Loucy (cell line): ENCODE measurements around the gene RABGGTA.

Experiments used
- H2AFZ ChIP-seq: fragments of 200-600 bp; sonication (generic); 2 replicates; pipeline ENCODE4 v1.6.0; 2016; ENCODE audit warnings: antibody characterized with exemption, mild to moderate bottlenecking, low read length, moderate library complexity
- H3F3A ChIP-seq: fragments of 200-600 bp; 2 replicates; pipeline ENCODE4 v1.6.0; 2016; ENCODE audit warnings: antibody characterized with exemption, low read depth, mild to moderate bottlenecking
- H3K27me3 ChIP-seq: fragments of 200-600 bp; sonication (generic); 2 replicates; pipeline ENCODE4 v1.6.1; 2014; ENCODE audit warnings: low read length, mild to moderate bottlenecking; ENCODE audit not compliant: insufficient read depth, poor library complexity, severe bottlenecking
- H3K36me3 ChIP-seq: fragments of 200-600 bp; sonication (generic); 2 replicates; pipeline ENCODE4 v1.6.1; 2016; ENCODE audit warnings: low read length; ENCODE audit not compliant: insufficient read depth
- H3K4me1 ChIP-seq: fragments of 200-600 bp; sonication (generic); 2 replicates; pipeline ENCODE4 v1.5.1; 2014; ENCODE audit warnings: low read length, mild to moderate bottlenecking; ENCODE audit not compliant: insufficient read depth, poor library complexity, severe bottlenecking
- H3K4me2 ChIP-seq: fragments of 200-600 bp; sonication (generic); 2 replicates; pipeline ENCODE4 v1.6.0; 2014; ENCODE audit warnings: antibody characterized with exemption, low read length, low read depth, mild to moderate bottlenecking; ENCODE audit not compliant: poor library complexity, severe bottlenecking
- H3K4me3 ChIP-seq: fragments of 200-600 bp; sonication (generic); 2 replicates; pipeline ENCODE4 v1.5.1; 2014; ENCODE audit warnings: low read length, mild to moderate bottlenecking, mixed read lengths; ENCODE audit not compliant: poor library complexity, severe bottlenecking
- H3K79me2 ChIP-seq: fragments of 200-600 bp; sonication (generic); 2 replicates; pipeline ENCODE4 v1.6.1; 2014; ENCODE audit warnings: low read length; ENCODE audit not compliant: insufficient read depth
- H3K9ac ChIP-seq: fragments of 200-600 bp; sonication (generic); 2 replicates; pipeline ENCODE4 v1.6.0; 2014; ENCODE audit warnings: mild to moderate bottlenecking, low read depth, low read length, moderate library complexity; ENCODE audit not compliant: poor library complexity, severe bottlenecking
- H3K9me2 ChIP-seq: fragments of 200-600 bp; sonication (generic); replicated peaks from 2 replicates; pipeline ENCODE4 v1.6.1; 2016; ENCODE audit warnings: low read depth, low read length, mixed read lengths
- H3K9me3 ChIP-seq: fragments of 200-600 bp; sonication (generic); 2 replicates; pipeline ENCODE4 v1.6.1; 2014; ENCODE audit warnings: mild to moderate bottlenecking, antibody characterized with exemption, low read length, low read depth; ENCODE audit not compliant: insufficient read depth
- H4K20me1 ChIP-seq: fragments of 200-600 bp; sonication (generic); 2 replicates; pipeline ENCODE4 v1.6.0; 2014; ENCODE audit warnings: antibody characterized with exemption, low read length, mild to moderate bottlenecking; ENCODE audit not compliant: insufficient read depth, poor library complexity, severe bottlenecking
- CTCF ChIP-seq: fragments of 200-600 bp; sonication (generic); conservative IDR thresholded peaks from 2 replicates; pipeline ENCODE4 v1.5.1; 2014; ENCODE audit warnings: mild to moderate bottlenecking, antibody characterized with exemption, low read length
- EZH2phosphoT487 ChIP-seq: fragments of 200-600 bp; IDR thresholded peaks from 2 replicates; pipeline ENCODE4 v1.6.1; 2018; ENCODE audit warnings: antibody characterized with exemption, mild to moderate bottlenecking, moderate library complexity, borderline replicate concordance

Gene RABGGTA

DNA sequence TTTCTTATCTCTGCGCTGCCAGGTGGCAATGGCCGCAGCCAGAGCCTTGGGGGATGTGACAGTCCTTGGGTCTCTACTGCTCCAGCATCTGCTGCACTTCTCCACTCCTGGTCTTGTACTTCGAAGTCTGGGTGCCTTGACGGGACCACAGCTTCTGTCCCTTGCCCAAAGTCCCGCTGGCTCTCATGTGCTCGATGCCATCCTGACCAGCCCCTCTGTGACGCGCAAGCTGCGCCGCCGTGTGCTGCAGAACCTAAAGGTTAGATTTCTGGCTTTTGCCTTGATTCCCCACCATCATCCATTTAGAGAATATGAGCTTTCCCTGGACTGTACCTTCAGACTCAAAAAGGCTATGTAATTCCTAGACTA lies 32.6 kb upstream of the RABGGTA start:
- no peak overlapping the region for H3K4me3 ChIP-seq
- no peaks in the 10 kb centered on the region for H3K9me3 ChIP-seq
- H4K20me1 ChIP-seq = peaks cover 10% of the 10 kb centered on the region
- H3K36me3 ChIP-seq = peaks cover 48% of the 10 kb centered on the region; the same call in 1 of the 2 replicates
- H2AFZ ChIP-seq = no peak overlapping the region
- H3K9ac ChIP-seq = no peak overlapping the region
- no peaks in the 10 kb centered on the region for H3F3A ChIP-seq
- H3K4me1 ChIP-seq = peaks cover 28% of the 10 kb centered on the region
- peaks cover 24% of the 10 kb centered on the region for H3K79me2 ChIP-seq
- no peak overlapping the region for H3K4me2 ChIP-seq
- no peaks in the 10 kb centered on the region for H3K27me3 ChIP-seq
- H3K9me2 ChIP-seq = no peaks in the 10 kb centered on the region
- no peak for TF ChIP-seq EZH2phosphoT487
- no peak for TF ChIP-seq CTCF

DNA sequence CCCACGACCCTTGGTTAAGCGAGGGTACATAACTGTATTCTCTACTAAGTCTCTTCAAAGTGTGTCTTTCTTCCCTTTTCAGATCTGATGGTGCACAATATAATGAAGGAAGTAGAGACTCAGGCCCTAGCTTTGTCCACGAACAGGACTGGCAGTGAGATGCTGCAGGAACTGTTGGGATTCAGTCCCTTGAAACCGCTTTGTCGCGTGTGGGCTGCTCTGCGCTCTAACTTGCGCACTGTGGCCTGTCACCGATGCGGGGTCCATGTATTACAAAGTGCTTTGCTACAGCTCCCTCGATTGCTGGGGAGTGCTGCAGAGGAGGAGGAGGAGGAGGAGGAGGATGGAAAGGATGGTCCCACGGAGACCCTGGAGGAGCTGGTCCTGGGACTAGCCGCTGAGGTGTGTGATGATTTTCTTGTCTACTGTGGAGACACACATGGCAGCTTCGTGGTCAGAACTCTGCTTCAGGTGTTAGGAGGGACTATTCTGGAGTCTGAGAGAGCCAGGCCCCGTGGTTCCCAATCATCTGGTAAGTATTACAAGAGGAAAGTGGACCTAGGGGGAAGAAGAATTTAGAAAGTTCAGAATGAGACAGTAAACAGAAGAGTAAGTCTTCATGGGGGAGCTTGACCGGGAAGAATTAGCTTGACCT lies 29.1 kb upstream of the RABGGTA start:
- H3K9me3 ChIP-seq = no peaks in the 10 kb centered on the region
- peak overlapping the region; percentile 97; the same call in 1 of the 2 replicates for H2AFZ ChIP-seq
- H3K4me2 ChIP-seq = peak overlapping the region; percentile 99
- H3K9me2 ChIP-seq = no peaks in the 10 kb centered on the region
- H3K9ac ChIP-seq = peak overlapping the region; percentile 92
- H3K36me3 ChIP-seq = peaks cover 34% of the 10 kb centered on the region; the same call in 1 of the 2 replicates
- TF ChIP-seq EZH2phosphoT487 = no peak
- no peak for TF ChIP-seq CTCF
- peaks cover 24% of the 10 kb centered on the region for H3K79me2 ChIP-seq
- peak overlapping the region; percentile 99 for H3K4me3 ChIP-seq
- H3K27me3 ChIP-seq = no peaks in the 10 kb centered on the region
- H3K4me1 ChIP-seq = peaks cover 41% of the 10 kb centered on the region
- no peaks in the 10 kb centered on the region for H3F3A ChIP-seq
- peaks cover 10% of the 10 kb centered on the region for H4K20me1 ChIP-seq

GRCh38 chr14:24299255-24300191 lies 28.1 kb upstream of the RABGGTA start, which contains the start of the genes DHRS1 and NOP9:
TSS of gene DHRS1 (minus strand) at chr14:24299780. CDS start at chr14:24299106, 674 bp downstream.
TSS of gene NOP9 (plus strand) at chr14:24299850. CDS start at chr14:24299955, 105 bp downstream.
- Histone ChIP-seq H3K4me3 (peak within 1 kb of the TSS; percentile 99), H3K79me2 (peaks cover 24% of the 10 kb centered on the region), H3K9me2 (no peaks in the 10 kb centered on the region), H3F3A (no peaks in the 10 kb centered on the region), H3K27me3 (no peaks in the 10 kb centered on the region), H4K20me1 (peaks cover 10% of the 10 kb centered on the region), H3K9me3 (no peaks in the 10 kb centered on the region), H2AFZ (peak within 1 kb of the TSS; percentile 97), H3K4me2 (peak within 1 kb of the TSS; percentile 99), H3K4me1 (peaks cover 41% of the 10 kb centered on the region), H3K9ac (peak within 1 kb of the TSS; percentile 92), H3K36me3 (peaks cover 26% of the 10 kb centered on the region; the same call in 1 of the 2 replicates)
- TF ChIP-seq CTCF (no peak), EZH2phosphoT487 (no peak)
